ENCODE results near the gene CYB5R3.

The CYB5R3 gene

GRCh38 chr22:42636506-42636905 lies 12.7 kb downstream of the CYB5R3 start:
- TF ChIP-seq NFIC (IDR thresholded peaks at IDR 0.05): no peak
- no peak for TF ChIP-seq ZBTB7A (IDR thresholded peaks at IDR 0.05; ENCODE audit: low read depth)
- TF ChIP-seq EGR1 (IDR thresholded peaks at IDR 0.05): no peak
- TF ChIP-seq CEBPB (IDR thresholded peaks at IDR 0.05): no peak
- no peak for TF ChIP-seq TEAD4 (IDR thresholded peaks at IDR 0.05)
- no peak for TF ChIP-seq RAD21 (IDR thresholded peaks at IDR 0.05; ENCODE audit: low read depth)
- no peak for TF ChIP-seq FOXM1 (IDR thresholded peaks at IDR 0.05; ENCODE audit: borderline replicate concordance, low read depth)
- no peak for TF ChIP-seq MAX (IDR thresholded peaks at IDR 0.05)

- TF ChIP-seq CREB1 (IDR thresholded peaks at IDR 0.05; ENCODE audit: low read depth): no peak
- no peak for TF ChIP-seq TAF1 (IDR thresholded peaks at IDR 0.05; ENCODE audit: low read depth)
- no peak for TF ChIP-seq YY1 (IDR thresholded peaks at IDR 0.05; ENCODE audit: low read depth)
- TF ChIP-seq EP300 (IDR thresholded peaks at IDR 0.05; ENCODE audit: borderline replicate concordance): 0 out of 2 replicates have a peak, but pooled peaks have one; percentile 16
- TF ChIP-seq NFIC (IDR thresholded peaks at IDR 0.05): no peak
Measured at GRCh38 chr22:42635531-42635930, 13.7 kb downstream of the CYB5R3 start.

DNA sequence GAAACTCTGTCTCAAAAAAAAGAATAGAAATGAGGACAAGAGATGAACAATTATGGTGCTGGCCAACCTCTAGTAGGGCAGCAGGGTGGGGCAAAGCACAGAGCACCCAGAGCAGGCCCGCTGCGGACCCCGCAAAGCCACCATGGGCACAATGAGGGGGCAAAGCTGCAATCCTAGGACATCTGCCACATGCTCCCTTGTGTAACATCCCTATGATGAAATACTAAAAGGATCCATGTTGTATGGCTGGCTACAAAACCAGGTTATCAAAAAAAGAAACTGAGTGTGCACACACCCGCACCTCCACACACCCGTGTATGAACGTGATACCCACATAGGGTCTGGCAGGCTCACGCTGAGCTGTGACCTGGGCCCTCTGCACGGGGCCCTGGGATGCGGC lies 16.2 kb downstream of the CYB5R3 start:
- TF ChIP-seq FOXM1 (IDR thresholded peaks at IDR 0.05; ENCODE audit: borderline replicate concordance, low read depth) (no peak), USF1 (IDR thresholded peaks at IDR 0.05) (no peak), RAD21 (IDR thresholded peaks at IDR 0.05; ENCODE audit: low read depth) (no peak), EP300 (IDR thresholded peaks at IDR 0.05; ENCODE audit: borderline replicate concordance) (no peak), NFIC (IDR thresholded peaks at IDR 0.05) (no peak), YY1 (IDR thresholded peaks at IDR 0.05; ENCODE audit: low read depth) (no peak), EGR1 (IDR thresholded peaks at IDR 0.05) (no peak), CEBPB (IDR thresholded peaks at IDR 0.05) (no peak), MAX (IDR thresholded peaks at IDR 0.05) (no peak), TAF1 (IDR thresholded peaks at IDR 0.05; ENCODE audit: low read depth) (no peak), TCF12 (IDR thresholded peaks at IDR 0.05; ENCODE audit: low read depth) (no peak), ZBTB7A (IDR thresholded peaks at IDR 0.05; ENCODE audit: low read depth) (no peak), CREB1 (IDR thresholded peaks at IDR 0.05; ENCODE audit: low read depth) (no peak), TEAD4 (IDR thresholded peaks at IDR 0.05) (no peak)
- TF ChIP-seq, protein P1, sequence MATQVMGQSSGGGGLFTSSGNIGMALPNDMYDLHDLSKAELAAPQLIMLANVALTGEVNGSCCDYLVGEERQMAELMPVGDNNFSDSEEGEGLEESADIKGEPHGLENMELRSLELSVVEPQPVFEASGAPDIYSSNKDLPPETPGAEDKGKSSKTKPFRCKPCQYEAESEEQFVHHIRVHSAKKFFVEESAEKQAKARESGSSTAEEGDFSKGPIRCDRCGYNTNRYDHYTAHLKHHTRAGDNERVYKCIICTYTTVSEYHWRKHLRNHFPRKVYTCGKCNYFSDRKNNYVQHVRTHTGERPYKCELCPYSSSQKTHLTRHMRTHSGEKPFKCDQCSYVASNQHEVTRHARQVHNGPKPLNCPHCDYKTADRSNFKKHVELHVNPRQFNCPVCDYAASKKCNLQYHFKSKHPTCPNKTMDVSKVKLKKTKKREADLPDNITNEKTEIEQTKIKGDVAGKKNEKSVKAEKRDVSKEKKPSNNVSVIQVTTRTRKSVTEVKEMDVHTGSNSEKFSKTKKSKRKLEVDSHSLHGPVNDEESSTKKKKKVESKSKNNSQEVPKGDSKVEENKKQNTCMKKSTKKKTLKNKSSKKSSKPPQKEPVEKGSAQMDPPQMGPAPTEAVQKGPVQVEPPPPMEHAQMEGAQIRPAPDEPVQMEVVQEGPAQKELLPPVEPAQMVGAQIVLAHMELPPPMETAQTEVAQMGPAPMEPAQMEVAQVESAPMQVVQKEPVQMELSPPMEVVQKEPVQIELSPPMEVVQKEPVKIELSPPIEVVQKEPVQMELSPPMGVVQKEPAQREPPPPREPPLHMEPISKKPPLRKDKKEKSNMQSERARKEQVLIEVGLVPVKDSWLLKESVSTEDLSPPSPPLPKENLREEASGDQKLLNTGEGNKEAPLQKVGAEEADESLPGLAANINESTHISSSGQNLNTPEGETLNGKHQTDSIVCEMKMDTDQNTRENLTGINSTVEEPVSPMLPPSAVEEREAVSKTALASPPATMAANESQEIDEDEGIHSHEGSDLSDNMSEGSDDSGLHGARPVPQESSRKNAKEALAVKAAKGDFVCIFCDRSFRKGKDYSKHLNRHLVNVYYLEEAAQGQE (IDR thresholded peaks at IDR 0.05; ENCODE audit: low read depth): no peak

GRCh38 chr22:42632096-42632495 lies 17.1 kb downstream of the CYB5R3 start:
- TF ChIP-seq TEAD4 (IDR thresholded peaks at IDR 0.05) (no peak), ZBTB7A (IDR thresholded peaks at IDR 0.05; ENCODE audit: low read depth) (no peak), RAD21 (IDR thresholded peaks at IDR 0.05; ENCODE audit: low read depth) (no peak), TAF1 (IDR thresholded peaks at IDR 0.05; ENCODE audit: low read depth) (no peak), CEBPB (IDR thresholded peaks at IDR 0.05) (no peak), USF1 (IDR thresholded peaks at IDR 0.05) (no peak), MAX (IDR thresholded peaks at IDR 0.05) (no peak), EP300 (IDR thresholded peaks at IDR 0.05; ENCODE audit: borderline replicate concordance) (no peak), YY1 (IDR thresholded peaks at IDR 0.05; ENCODE audit: low read depth) (no peak), TCF12 (IDR thresholded peaks at IDR 0.05; ENCODE audit: low read depth) (no peak), CREB1 (IDR thresholded peaks at IDR 0.05; ENCODE audit: low read depth) (no peak), NFIC (IDR thresholded peaks at IDR 0.05) (no peak), EGR1 (IDR thresholded peaks at IDR 0.05) (no peak), FOXM1 (IDR thresholded peaks at IDR 0.05; ENCODE audit: borderline replicate concordance, low read depth) (no peak)
- TF ChIP-seq, protein P1 (IDR thresholded peaks at IDR 0.05; ENCODE audit: low read depth): no peak

DNA sequence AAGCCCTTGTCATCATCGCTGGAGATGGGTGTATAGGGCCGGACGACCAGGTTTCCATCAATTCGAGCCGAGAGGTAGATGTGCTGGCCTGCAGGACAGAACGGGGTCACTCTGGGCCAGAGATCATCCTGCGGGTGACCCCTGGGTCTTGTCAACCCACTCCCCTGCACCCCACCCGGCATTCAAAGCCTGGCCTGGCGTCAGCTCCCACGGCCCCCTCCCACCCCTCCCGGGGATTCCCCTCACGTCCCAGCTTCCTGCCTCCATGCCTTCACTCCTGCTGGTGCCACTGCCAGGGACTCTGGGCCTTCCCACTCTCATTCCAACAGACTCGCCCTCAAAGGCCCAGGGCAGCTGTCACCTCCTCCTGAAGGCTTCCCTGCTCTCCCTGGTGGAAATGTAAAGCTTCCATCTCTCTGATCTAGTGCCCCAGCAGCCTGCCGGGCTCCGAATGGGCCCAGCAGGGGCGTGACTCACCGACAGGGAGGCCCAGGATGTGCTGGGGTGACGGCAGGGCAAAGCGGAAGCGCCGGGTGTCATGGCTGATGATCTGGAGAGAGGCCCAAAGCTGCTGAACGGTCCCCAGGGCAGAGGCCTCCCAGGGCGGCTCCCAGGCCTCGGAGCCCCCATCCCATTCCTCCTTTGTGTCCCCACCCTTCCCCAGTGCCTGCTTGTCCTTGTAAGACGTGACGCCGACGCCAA lies 18.1 kb downstream of the CYB5R3 start:
- TF ChIP-seq TEAD4 (IDR thresholded peaks at IDR 0.05) (no peak), NFIC (IDR thresholded peaks at IDR 0.05) (no peak), RAD21 (IDR thresholded peaks at IDR 0.05; ENCODE audit: low read depth) (no peak), CEBPB (IDR thresholded peaks at IDR 0.05) (no peak), FOXM1 (IDR thresholded peaks at IDR 0.05; ENCODE audit: borderline replicate concordance, low read depth) (no peak), CREB1 (IDR thresholded peaks at IDR 0.05; ENCODE audit: low read depth) (no peak), TCF12 (IDR thresholded peaks at IDR 0.05; ENCODE audit: low read depth) (no peak), TAF1 (IDR thresholded peaks at IDR 0.05; ENCODE audit: low read depth) (no peak), USF1 (IDR thresholded peaks at IDR 0.05) (no peak), MAX (IDR thresholded peaks at IDR 0.05) (no peak)
- TF ChIP-seq, protein P1 (IDR thresholded peaks at IDR 0.05; ENCODE audit: low read depth): no peak

Measured in Ishikawa (cell line).